CD4-positive, alpha-beta T cell treated with Interleukin-4 for 4 hours (primary cell): ENCODE measurements around the gene OLFML3.
A peak's percentile ranks its signal among the peaks of the same experiment; 100 is the strongest.
"Not testable (repeated sequence)": the region's sequence is repeated elsewhere in the genome, so short reads cannot be mapped to it uniquely, and the experiment has no call there.

Source experiments
- DNase-seq: peaks from one replicate; pipeline ENCODE4 v3.0.0-alpha.2; 2020

The OLFML3 gene, protein sequence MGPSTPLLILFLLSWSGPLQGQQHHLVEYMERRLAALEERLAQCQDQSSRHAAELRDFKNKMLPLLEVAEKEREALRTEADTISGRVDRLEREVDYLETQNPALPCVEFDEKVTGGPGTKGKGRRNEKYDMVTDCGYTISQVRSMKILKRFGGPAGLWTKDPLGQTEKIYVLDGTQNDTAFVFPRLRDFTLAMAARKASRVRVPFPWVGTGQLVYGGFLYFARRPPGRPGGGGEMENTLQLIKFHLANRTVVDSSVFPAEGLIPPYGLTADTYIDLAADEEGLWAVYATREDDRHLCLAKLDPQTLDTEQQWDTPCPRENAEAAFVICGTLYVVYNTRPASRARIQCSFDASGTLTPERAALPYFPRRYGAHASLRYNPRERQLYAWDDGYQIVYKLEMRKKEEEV

DNA sequence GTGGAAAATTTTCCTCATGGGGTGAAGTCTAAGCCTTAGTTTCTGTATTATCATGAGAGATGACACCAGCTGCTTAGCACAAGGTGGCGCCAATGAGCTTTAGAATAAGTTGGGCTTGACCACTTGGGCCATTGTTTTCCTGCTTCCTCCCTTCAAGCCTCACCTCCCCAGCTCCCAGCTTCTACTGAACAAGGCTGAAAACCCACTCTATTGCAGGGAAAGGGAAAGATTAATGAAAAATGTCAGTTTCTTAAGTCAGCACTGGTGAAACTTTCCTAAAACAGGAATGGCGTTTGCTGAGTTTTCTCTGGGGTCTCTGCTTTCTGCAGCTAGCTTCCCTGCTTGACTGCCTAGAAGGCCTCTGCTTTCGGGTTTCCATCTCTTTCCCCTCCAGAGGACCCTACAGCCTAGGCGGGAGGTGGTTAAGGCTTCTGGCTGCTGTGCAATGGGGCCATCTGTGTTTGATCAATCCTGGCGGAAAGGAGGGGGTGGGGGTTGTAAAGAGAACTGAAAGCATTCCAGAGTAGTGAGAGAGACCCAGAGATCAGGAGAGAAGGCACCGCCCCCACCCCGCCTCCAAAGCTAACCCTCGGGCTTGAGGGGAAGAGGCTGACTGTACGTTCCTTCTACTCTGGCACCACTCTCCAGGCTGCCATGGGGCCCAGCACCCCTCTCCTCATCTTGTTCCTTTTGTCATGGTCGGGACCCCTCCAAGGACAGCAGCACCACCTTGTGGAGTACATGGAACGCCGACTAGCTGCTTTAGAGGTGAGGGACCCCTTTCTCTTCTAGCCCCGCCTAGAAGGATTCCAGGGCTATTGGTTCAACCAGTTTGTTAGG is at the start of gene OLFML3:
Gene OLFML3 (plus strand): TSS at position 612 of the 840 bp plus-strand sequence. CDS start 43 bp downstream, at position 655.
- peak; percentile 39 for DNase-seq

DNA sequence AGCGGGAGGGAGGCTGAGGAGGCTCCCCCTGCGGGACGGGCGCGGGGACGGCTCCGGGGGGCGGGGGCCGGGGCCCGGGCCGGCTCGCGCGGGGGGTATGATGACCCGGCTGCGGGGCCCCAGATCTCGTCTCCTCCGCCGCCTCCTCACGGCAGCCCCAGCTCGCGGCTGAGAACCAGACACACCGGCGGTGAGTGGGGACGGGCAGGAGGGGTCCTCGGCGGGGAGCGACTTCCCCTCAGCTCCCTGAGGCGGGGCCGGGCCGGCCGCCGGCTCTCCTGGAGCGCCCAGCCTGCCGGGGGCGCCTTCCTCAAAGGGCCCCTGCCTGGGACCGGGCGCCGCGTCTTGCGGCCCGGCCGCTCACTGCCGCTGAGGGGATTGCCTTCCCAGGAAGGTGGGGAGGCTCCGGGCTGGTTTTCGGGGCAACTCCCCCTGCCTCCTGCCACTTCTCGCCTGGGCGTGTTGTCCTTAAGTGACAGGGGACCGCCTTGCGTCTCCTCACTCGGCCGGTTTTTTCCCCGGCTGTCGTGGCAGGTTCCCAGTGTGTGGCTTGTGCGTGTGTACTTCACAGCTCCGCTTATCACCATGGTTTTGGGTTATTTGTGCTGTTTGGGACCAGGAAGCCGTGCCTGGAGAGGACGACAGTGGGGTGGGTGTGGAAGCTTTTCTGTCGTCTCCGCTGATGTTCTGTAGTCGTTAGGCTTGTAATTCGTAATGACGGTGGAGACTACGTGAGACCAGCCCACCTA is 49.4 kb upstream of the OLFML3 start:
- peak; percentile 80 for DNase-seq

DNA sequence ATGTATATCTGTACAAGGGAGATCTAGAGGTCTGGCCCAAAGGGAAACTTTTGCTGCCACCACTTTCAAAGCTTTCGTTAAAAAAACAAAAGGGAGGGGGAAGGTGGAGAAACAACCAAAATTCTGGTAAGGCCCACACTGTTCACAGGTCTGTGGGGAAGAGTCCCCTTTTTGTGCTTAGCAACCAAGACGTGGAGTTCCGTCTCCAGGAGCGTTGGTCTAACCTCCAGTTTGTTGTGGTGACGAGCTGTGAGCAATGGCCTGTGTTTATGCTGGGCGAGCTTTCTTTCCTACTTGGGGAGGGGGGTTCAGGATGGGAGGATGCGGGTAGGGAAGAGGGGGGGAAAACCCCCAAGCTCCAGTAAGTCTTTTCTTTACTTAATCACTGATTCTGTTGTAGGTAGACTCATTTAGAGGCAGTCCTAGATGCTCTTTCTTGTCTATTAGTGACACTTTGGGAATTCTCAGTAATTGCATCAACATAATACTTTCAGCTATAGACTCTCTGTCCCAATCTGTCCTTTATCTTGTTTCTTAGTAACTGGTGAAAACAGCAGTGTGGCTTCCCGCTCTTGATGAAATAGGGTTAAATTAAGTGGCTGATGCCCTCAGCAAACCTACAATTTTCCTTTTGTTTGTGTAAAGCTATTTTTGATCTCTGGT is 48.6 kb upstream of the OLFML3 start:
- DNase-seq, result peak; percentile 97

DNA sequence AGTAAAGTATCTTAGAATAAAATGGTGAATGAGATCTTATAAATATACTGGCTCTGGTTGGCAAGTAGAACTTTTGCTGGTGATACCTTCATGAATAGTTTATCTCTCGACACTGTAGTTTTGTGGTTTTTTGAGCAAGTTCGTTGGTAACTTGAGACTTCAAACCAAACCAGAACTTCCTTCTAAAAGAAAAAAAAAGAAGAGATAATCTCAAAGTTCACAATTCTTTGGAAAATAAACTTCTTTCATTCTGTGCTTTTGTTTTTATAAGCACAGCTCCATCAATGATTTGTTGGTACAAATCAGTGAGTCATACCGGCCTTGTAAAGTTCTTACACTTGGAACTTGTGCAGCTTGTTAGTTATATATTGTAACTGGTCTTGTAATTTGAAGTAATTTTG is 47.8 kb upstream of the OLFML3 start:
- peak; percentile 93 for DNase-seq

DNA sequence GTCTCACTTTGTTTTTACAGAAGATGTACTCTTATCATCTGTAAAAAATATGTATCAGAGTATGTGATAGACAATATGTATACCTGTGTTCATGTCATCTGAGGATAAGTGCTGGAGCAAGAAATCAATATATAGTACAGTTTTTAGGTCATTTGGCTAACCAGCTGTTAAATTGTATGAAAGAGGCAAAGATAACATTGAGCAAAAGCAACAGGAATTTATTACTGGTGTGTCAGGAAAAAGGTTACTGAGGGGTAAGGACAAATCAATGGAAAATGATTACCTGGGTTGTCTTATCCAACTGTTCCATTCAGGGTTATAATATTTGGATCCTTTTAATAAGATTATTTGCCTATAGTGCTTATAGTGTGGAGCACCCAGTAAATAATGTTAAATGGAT is 45.3 kb upstream of the OLFML3 start:
- no peak for DNase-seq

DNA sequence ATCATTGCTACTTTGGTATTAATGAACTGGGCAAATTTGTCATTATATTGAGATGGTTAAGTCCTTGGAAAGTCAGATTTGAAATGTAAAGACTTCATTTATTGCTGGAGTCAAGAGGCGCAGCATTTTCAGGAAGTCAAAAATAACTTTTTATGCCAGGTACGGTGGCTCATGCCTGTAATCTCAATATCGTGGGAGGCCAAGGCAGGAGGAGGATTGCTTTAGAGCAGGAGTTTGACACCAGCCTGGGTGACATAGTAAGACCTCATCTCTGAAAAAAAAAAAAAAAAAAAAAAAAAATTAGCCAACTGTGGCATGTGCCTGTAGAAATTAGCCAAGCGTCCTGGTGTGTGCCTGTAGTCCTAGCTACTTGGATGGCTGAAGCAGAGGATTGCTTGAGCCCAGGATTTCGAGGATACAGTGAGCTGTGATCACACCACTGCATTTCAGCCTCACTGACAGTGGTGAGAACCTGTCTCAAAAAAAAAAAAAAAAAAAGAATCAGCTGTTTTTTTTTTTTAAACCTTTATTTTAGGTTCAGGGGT is 44.7 kb upstream of the OLFML3 start:
- no peak for DNase-seq

DNA sequence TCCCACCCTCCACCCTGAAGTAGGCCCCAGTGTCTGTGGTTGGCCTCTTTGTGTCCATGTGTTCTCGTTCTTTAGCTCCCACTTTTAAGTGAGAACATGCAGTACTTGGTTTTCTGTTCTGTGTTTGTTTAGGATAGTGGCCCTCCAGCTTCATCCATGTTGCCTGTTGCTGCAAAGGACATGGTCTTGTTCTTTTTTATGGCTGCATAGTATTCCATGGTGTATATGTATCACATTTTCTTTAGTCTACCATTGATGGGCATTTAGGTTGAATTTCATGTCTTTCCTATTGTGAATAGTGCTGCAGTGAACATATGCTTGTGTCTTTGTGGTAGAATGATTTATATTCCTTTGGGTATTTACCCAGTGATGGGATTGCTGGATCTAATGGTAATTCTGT is 44.1 kb upstream of the OLFML3 start:
- DNase-seq, result no peak

DNA sequence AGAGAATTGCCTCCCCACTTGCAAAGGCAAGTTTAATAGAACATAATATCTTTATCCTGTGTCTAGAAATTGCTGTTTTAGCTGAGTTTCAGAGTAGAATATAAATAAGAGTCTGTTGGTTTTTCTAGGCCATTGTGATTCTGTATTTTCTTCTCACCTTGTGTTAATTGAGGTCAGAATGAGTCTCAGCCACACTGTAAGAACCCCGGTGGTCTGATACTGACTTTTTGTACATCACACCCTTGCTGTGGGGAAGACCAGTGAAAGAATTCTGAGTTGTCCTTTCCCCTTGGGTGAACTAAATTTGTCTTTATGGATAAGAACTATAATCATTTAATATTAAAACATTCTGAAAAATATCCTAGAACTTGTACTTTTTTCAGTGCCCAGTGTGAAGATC is 43.3 kb upstream of the OLFML3 start:
- peak; percentile 41 for DNase-seq

DNA sequence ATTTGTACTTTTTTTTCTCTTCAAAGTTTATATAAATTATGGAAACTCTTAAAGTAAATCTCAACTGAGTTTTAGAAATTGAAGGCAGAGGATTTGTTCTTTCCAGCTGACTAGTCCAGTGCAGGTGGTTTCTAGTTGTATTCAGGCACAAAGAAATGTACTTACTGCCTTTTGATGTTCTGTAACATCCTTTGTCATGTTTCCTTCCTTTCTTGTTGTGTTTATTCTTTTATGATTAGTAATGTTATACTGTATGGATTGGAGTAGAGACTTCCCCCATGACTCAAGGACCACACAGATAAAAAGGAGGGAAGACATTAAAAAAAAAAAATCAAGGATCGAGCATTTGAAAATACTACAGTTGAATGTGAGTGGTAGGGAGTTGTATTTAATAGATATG is 42.1 kb upstream of the OLFML3 start:
- peak; percentile 42 for DNase-seq

DNA sequence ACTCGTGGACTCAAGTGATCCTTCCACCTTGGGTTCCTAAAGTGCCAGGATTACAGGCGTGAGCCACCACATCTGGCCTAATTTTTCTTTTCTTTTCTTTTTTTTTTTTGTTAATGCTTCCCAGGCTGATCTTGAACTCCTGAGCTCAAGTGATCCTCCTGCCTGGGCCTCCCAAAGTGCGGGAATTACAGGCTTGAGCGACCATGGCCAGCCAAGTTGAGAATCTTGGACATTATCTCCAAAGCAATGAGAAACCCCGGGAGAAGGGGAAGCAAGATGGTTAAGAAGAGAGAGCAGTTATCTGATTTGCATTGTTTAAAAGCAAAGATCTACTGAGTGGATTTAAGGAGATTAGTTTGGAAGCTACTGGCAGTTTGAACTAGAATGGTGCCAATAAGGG is 41.1 kb upstream of the OLFML3 start:
- no peak for DNase-seq

DNA sequence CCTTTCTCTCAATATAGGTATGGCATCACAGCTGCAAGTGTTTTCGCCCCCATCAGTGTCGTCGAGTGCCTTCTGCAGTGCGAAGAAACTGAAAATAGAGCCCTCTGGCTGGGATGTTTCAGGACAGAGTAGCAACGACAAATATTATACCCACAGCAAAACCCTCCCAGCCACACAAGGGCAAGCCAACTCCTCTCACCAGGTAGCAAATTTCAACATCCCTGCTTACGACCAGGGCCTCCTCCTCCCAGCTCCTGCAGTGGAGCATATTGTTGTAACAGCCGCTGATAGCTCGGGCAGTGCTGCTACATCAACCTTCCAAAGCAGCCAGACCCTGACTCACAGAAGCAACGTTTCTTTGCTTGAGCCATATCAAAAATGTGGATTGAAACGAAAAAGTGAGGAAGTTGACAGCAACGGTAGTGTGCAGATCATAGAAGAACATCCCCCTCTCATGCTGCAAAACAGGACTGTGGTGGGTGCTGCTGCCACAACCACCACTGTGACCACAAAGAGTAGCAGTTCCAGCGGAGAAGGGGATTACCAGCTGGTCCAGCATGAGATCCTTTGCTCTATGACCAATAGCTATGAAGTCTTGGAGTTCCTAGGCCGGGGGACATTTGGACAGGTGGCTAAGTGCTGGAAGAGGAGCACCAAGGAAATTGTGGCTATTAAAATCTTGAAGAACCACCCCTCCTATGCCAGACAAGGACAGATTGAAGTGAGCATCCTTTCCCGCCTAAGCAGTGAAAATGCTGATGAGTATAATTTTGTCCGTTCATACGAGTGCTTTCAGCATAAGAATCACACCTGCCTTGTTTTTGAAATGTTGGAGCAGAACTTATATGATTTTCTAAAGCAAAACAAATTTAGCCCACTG is 38.7 kb upstream of the OLFML3 start:
- DNase-seq, result peak; percentile 64

DNA sequence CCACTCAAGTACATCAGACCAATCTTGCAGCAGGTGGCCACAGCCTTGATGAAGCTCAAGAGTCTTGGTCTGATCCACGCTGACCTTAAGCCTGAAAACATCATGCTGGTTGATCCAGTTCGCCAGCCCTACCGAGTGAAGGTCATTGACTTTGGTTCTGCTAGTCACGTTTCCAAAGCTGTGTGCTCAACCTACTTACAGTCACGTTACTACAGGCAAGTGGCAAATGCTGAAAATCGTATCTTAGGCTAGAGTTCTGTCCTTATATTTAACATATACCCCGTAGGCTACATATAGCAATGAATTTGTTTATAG is 38.1 kb upstream of the OLFML3 start:
- no peak for DNase-seq

DNA sequence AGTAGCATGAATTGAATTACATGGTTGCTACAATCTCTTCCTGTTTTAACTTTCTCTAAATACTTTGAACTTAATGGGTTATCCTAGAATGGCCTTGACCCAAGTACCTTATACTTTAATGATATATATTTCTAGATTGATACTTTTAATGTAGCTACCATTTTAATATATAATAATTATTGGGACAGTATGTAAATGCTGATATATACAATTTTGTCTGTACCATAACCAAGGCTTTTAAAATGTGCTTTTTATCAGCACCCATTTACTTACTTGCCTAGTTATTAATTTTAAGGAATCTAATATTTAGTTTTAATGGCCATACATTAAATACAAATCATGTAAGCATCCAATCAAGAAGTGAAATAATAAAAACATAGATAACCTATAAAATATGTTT is 36.7 kb upstream of the OLFML3 start:
- DNase-seq, result no peak

DNA sequence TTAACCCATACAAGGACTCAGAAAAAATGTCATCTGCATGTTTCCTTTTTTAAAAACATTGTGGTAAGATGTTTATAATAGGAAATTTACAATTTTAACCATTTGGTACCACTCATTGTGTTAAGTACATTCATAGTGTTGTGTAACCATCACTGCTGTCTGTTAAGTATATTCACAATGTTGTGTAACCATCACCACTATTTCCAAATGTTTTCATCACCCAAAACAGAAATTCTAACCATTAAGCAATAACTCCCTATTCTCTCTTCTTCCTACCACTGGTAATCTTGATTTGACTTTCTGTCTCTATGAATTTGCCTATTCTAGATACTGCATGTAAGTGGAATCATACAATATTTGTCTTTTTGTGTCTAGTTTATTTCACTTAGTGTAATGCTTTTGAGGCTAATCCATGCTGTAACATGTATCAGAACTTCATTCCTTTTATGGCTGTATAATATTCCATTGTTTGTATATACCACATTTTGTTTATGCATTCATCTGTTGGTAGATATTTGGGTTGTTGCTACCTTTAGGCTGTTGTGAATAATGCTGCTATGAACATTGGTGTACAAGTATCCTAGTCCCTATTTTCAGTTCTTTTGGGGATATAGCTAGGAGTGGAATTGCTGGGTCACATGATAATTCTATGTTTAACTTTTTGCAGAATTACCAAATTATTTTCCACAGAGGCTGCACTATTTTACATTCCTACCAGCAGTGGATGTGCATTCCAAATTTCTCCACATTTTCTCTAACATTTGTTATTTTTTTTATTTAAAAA is 36.1 kb upstream of the OLFML3 start:
- no peak for DNase-seq

DNA sequence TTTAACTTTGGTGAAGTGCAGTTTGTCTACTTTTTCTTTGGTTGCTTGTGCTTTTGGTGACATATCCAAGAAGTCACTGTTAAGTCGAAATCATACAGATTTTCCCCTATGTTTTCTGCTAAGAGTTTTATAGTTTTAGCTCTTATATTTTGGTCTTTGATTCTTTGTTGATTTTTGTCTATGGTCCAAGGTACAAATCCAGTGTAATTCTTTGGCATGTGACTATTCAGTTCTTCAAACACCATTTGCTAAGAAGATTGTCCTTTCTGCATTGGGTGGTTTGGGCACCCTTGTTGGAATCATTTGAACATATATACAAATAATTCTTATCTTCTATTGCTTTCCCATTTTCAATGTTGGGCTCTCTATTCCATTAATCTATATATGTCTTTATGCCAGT is 33.9 kb upstream of the OLFML3 start:
- DNase-seq, result no peak

DNA sequence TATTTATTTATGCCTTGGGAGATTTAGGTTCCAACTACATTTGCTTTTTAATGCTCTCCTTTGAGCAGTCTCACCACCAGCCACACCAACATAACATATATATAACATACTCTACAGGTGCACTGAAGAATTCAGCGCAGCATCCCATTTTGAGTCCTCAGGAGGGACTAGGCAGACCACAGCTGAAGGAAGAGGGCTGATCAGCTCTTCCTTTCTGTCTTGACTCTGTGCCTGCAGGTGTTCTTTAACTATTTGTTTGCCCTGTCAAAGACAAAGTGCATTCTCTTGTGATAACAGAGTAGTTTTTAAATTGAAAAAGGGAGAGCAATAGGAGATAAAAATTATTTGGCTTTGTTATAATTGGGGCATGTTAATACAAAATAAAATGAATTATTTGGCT is 33.2 kb upstream of the OLFML3 start:
- DNase-seq, result no peak

DNA sequence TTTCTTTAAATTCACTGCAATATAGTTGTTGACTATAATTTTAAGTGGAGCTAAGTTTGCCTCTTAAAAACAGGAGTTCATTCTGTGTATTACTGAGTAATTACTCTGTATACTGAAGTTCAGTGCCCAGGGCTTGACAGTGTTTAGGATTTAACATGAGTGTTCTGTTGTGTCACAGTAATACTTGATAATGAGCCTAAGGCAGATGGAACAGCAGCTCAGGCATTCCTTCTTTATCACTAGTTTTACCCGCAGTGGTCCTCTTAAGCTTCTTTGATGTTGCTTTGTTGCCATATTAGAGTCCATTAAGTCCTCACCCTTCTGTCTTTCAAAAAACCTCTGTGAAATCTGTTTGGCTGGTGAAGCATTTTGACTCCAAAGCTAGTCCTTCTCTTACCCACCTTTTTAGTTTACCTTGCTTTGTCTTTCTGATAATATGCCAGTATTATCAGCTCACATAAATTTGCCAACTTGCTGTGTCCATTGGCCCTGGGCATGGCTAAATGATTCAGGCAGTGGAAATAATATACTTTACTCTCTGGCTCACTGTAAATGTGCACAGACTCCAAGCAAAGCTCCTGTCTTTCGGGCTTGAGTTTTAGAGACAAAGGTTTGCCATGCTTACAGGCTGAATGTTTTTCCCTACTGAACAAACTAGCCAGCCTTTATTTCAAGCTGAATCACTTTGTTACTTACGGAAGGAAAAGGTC is 32.4 kb upstream of the OLFML3 start:
- DNase-seq, result no peak

DNA sequence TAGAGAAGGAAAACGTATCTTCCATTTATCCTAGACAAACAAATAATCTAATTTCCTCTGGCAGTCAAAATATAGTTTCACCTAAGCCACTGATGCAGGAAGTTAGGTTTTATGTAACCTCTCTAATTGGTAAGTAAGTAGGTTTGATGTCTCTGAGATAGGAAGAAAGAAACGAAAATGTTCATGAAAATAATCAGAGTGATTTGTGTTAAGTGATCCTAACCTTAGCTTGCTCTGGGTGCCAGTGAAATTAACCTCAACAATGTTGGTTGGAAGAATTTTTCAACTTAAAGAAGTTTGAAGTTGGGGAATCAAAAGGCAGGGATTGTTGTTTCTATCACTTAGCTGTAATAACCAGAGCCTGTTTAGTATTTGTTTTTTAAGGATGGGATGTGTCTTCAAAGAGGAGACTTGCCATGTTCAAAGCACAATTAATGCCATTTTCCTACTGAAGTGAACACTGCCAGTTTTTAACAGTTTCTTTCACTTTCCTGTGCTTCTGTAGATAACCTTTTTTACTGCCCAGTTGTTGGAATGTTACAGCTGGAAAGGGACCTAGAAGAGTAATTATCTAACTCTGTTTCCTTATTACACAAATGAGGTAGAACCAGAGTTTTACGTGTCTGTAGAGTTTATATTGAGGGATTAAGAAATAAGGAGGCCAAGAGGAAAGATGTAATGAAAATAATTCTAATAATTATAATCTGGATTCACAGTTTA is 31.7 kb upstream of the OLFML3 start:
- DNase-seq, result peak; percentile 40

DNA sequence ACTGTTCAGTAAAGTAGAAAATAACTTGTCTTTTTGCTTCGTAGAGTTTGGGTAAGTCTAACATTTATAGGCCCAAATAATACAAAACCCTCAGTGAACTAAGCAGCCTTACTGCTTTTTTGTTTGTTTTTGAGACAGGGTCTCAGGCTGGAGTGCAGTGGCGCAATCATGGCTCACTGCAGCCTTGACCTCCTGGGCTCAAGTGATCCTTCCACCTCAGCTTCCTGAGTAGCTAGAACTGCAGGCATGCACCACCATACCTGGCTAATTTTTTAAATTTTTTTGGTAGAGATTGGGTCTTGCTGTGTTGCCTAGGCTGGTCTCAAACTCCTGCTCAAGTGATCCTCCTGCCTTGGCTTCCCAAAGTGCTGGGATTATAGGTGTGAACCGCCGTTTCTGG is 31.1 kb upstream of the OLFML3 start:
- DNase-seq, result not testable (repeated sequence)
